Activated CD4-positive, alpha-beta T cell treated with anti-CD3 and anti-CD28 coated beads for 36 hours (primary cell): ENCODE measurements around the gene POLR2I. TPM values are rescaled to one million over a fixed set of nuclear protein-coding genes. Genes with fewer than 3 reads are reported as not detected.
"Not testable (repeated sequence)": the region's sequence is repeated elsewhere in the genome, so short reads cannot be mapped to it uniquely, and the experiment has no call there.

Experiments used
- ATAC-seq: fragments of 200-7000 bp; cut with Tn5 transposase; one replicate; pipeline ENCODE4 v1.10.0; 2021; ENCODE audit warnings: mild to moderate bottlenecking, moderate library complexity
- CTCF ChIA-PET: fragments of 350-600 bp; sonication (Branson Sonifier 250); formaldehyde crosslinking; loops from one replicate; lab custom pipeline; 2021; ENCODE audit warnings: antibody characterized with exemption; lab: Charles Lee
- POLR2A ChIA-PET: fragments of 350-600 bp; sonication (Branson Sonifier 250); formaldehyde crosslinking; loops from one replicate; lab custom pipeline; 2021; ENCODE audit warnings: antibody characterized with exemption, inconsistent platforms; lab: Charles Lee
- DNase-seq: peaks from one replicate; pipeline ENCODE4 v3.0.0-alpha.2; 2020
- H3K27ac Mint-ChIP-seq: one replicate; pipeline ENCODE4 v1.8.0; 2021; ENCODE audit warnings: mixed read lengths
- H3K27me3 Mint-ChIP-seq: one replicate; pipeline ENCODE4 v1.8.0; 2021; ENCODE audit warnings: mixed read lengths
- H3K36me3 Mint-ChIP-seq: one replicate; pipeline ENCODE4 v1.8.0; 2021; ENCODE audit warnings: low read depth, mixed read lengths
- H3K4me1 Mint-ChIP-seq: one replicate; pipeline ENCODE4 v1.8.0; 2021; ENCODE audit warnings: mixed read lengths
- H3K4me3 Mint-ChIP-seq: one replicate; pipeline ENCODE4 v1.8.0; 2021; ENCODE audit warnings: mild to moderate bottlenecking, moderate library complexity, mixed read lengths
- H3K9me3 Mint-ChIP-seq: one replicate; pipeline ENCODE4 v1.8.0; 2021; ENCODE audit warnings: low read depth, mixed read lengths
- intact Hi-C, 2 experiments: fragments of 100-400 bp; cut with DNase I in 1 of 2; cut with micrococcal nuclease in 1 of 2; formaldehyde crosslinking; loops; one replicate each; pipeline versions ENCODE4 v1.14.2 to v1.15.1; 2022 to 2024; cut with DNase I, micrococcal nuclease
- total RNA-seq, 2 experiments: library from RNA; stranded (reverse); gene quantifications; one replicate each; pipeline ENCODE4 v1.2.3, GENCODE V29; 2021

Gene POLR2I
- total RNA-seq, 2 experiments from 2014 or later: 89.6 to 97.3 TPM

DNA sequence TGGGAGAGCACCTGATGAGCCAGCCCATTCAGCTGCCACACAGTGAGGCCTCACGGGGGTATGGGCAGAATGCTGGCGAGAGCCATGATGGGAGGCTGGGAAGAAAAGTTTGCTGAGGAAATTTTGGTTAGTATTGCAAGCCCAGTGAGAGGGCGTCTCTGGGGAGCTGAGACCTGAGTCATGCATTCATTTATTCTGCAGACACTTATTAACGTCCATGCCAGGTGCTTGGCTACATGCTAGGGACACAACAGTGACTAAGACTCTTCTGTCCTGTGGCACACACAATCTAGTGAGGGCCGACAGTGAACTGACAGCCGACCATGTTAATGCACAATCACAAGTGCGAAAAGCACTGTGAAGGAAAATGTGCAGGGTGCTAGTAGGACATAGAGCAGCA lies 32.8 kb downstream of the POLR2I start:
- Mint-ChIP-seq H3K27ac (no peak overlapping the region), H3K36me3 (peaks cover 37% of the 10 kb centered on the region), H3K9me3 (no peaks in the 10 kb centered on the region), H3K4me1 (no peaks in the 10 kb centered on the region), H3K27me3 (no peaks in the 10 kb centered on the region), H3K4me3 (no peak overlapping the region)
- ATAC-seq: no peak
- CTCF ChIA-PET: interaction anchor here (1.0 to 1.2 kb wide), 2 partner anchors 23 to 27 kb away, joined by 3 to 5 read pairs; partner anchors contain the start of gene WDR62
- intact Hi-C loops: no loop called here
- POLR2A ChIA-PET: no interaction called here
- DNase-seq: no peak

GRCh38 chr19:36081385-36081784 lies 33.3 kb downstream of the POLR2I start:
- ChIA-PET CTCF (interaction anchor here (1.0 kb wide), 1 partner anchor 26 kb away, joined by 3 read pairs; the partner anchor contains the start of gene WDR62), POLR2A (no interaction called here)
- no peaks in the 10 kb centered on the region for H3K9me3 Mint-ChIP-seq
- H3K4me1 Mint-ChIP-seq: no peaks in the 10 kb centered on the region
- intact Hi-C loops: no loop called here
- no peak for DNase-seq
- no peaks in the 10 kb centered on the region for H3K27me3 Mint-ChIP-seq
- H3K4me3 Mint-ChIP-seq: no peak overlapping the region
- no peak for ATAC-seq
- H3K27ac Mint-ChIP-seq: no peak overlapping the region
- peaks cover 35% of the 10 kb centered on the region for H3K36me3 Mint-ChIP-seq

GRCh38 chr19:36079389-36079945 lies 35.2 kb downstream of the POLR2I start:
- DNase-seq (no peak), ATAC-seq (no peak)
- Mint-ChIP-seq H3K36me3 (peaks cover 31% of the 10 kb centered on the region), H3K27me3 (no peaks in the 10 kb centered on the region), H3K4me1 (no peaks in the 10 kb centered on the region), H3K4me3 (no peak overlapping the region), H3K9me3 (no peaks in the 10 kb centered on the region), H3K27ac (no peak overlapping the region)
- ChIA-PET POLR2A (no interaction called here), CTCF (interaction anchor here (0.7 kb wide), 1 partner anchor 51 kb away, joined by 4 read pairs; no protein-coding TSS in a partner anchor)
- intact Hi-C loops: no loop called here

DNA sequence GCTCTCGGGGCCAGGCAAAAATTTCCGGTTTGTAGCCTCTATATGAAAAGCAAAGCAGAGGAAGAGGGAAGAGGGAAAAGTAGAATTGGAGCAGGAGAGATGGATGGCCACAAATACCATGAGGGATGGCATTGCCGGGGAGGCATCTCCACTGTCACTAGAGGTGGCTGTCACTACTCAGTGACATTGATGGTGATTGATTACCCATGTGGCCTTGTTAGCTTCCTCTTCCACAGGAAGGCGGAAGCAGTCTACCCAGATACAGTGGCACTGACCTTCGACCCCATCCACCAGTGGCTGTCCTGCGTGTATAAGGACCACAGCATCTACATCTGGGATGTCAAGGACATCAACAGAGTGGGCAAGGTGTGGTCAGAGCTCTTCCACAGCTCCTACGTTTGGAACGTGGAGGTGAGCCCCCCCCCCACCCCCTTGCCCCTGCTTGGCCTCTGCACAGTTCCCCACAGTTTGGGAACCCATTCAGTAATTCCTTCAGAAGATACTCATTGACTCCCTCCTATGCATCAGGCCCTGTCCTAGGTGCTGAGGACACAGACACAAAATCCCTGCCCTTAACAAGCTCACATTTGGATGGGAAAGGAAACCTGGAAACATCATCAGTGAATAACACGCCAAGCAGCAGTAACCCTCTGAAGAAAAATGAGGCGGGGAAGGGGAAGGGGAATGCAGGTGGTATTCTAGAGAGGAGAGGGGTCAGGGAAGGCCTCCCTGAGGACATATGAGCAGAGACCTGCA lies 41.4 kb downstream of the POLR2I start:
- ATAC-seq: no peak
- H3K27me3 Mint-ChIP-seq: no peaks in the 10 kb centered on the region
- intact Hi-C loops: no loop called here
- H3K36me3 Mint-ChIP-seq: peaks cover 37% of the 10 kb centered on the region
- no peak overlapping the region for H3K27ac Mint-ChIP-seq
- H3K4me3 Mint-ChIP-seq: no peak overlapping the region
- ChIA-PET CTCF (no interaction called here), POLR2A (no interaction called here)
- no peaks in the 10 kb centered on the region for H3K4me1 Mint-ChIP-seq
- no peaks in the 10 kb centered on the region for H3K9me3 Mint-ChIP-seq
- DNase-seq: no peak

GRCh38 chr19:36072081-36072480 lies 42.6 kb downstream of the POLR2I start:
- ChIA-PET POLR2A (no interaction called here), CTCF (no interaction called here)
- Mint-ChIP-seq H3K27ac (no peak overlapping the region), H3K9me3 (no peaks in the 10 kb centered on the region), H3K4me3 (no peak overlapping the region), H3K36me3 (peaks cover 44% of the 10 kb centered on the region), H3K4me1 (no peaks in the 10 kb centered on the region), H3K27me3 (no peaks in the 10 kb centered on the region)
- ATAC-seq: no peak
- intact Hi-C loops: no loop called here
- DNase-seq: no peak

GRCh38 chr19:36068810-36069499 lies 45.7 kb downstream of the POLR2I start:
- POLR2A ChIA-PET, intact Hi-C loops, ATAC-seq, H3K27ac Mint-ChIP-seq, DNase-seq, H3K4me3 Mint-ChIP-seq, H3K27me3 Mint-ChIP-seq, H3K9me3 Mint-ChIP-seq, H3K4me1 Mint-ChIP-seq, CTCF ChIA-PET: not testable (repeated sequence)
- H3K36me3 Mint-ChIP-seq: peaks cover 39% of the 10 kb centered on the region

DNA sequence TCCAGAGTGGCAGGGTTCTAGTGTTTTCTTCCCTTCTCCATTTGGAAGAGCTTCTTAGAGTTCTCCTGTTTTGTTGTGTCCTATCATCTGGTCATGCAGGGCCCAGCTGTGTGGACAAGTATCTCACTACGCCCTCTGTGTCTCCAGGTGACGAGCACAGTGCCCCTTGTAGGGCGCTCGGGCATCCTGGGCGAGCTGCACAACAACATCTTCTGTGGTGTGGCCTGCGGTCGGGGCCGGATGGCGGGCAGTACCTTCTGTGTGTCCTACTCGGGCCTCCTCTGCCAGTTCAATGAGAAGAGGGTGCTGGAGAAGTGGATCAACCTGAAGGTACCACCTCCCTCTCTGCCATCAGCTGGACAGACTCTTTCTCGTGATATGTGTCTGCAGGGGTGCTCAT lies 47.0 kb downstream of the POLR2I start:
- no peak for ATAC-seq
- Mint-ChIP-seq H3K4me1 (no peaks in the 10 kb centered on the region), H3K9me3 (no peaks in the 10 kb centered on the region), H3K27me3 (no peaks in the 10 kb centered on the region), H3K27ac (no peak overlapping the region), H3K36me3 (peaks cover 33% of the 10 kb centered on the region), H3K4me3 (no peak overlapping the region)
- ChIA-PET CTCF (no interaction called here), POLR2A (no interaction called here)
- intact Hi-C loops: no loop called here
- no peak for DNase-seq

GRCh38 chr19:36064826-36065225 lies 49.8 kb downstream of the POLR2I start:
- Mint-ChIP-seq H3K27ac (no peak overlapping the region), H3K9me3 (no peaks in the 10 kb centered on the region), H3K36me3 (peaks cover 28% of the 10 kb centered on the region), H3K4me3 (no peak overlapping the region), H3K27me3 (no peaks in the 10 kb centered on the region), H3K4me1 (no peaks in the 10 kb centered on the region)
- CTCF ChIA-PET: no interaction called here
- intact Hi-C loops: loop anchor here in 1 of 2 experiments (5.0 kb wide), 1 partner anchor 107 kb away; no protein-coding TSS in a partner anchor
- POLR2A ChIA-PET: no interaction called here
- DNase-seq (no peak), ATAC-seq (no peak)

Other genes with a start within 250 kb of the POLR2I start
- 1 to 10 TPM; 2.3 to 3.0 TPM for gene APLP1, start 246.3 kb downstream of the POLR2I start, total RNA-seq
- gene NFKBID, start 214.3 kb downstream of the POLR2I start, total RNA-seq: 10 to 100 TPM; 60.1 TPM
- 10 to 100 TPM; 27.0 to 32.7 TPM for gene HCST, start 212.3 kb downstream of the POLR2I start, total RNA-seq
- not detected for gene TYROBP, start 206.6 kb downstream of the POLR2I start, total RNA-seq
- 1 to 10 TPM; 7.8 to 8.3 TPM for gene LRFN3, start 178.5 kb downstream of the POLR2I start, total RNA-seq
- 10 to 100 TPM; 16.0 to 19.2 TPM for gene SDHAF1, start 119.7 kb downstream of the POLR2I start, total RNA-seq
- gene SYNE4, start 106.1 kb downstream of the POLR2I start, total RNA-seq: 1 to 10 TPM; 1.6 to 1.7 TPM
- 10 to 100 TPM; 40.6 to 42.2 TPM for gene ALKBH6, start 100.7 kb downstream of the POLR2I start, total RNA-seq
- under 1 TPM; 0.16 to 0.42 TPM for gene CLIP3, start 82.0 kb downstream of the POLR2I start, total RNA-seq
- gene THAP8, start 60.6 kb downstream of the POLR2I start, total RNA-seq: 1 to 10 TPM; 3.1 to 3.4 TPM
- gene WDR62, start 60.0 kb downstream of the POLR2I start, total RNA-seq: 10 to 100 TPM; 13.6 to 14.3 TPM
- not detected for gene OVOL3, start 3.7 kb downstream of the POLR2I start, total RNA-seq
- 100 to 1,000 TPM; 111 to 117 TPM for gene TBCB, start 593 bp upstream of the POLR2I start, total RNA-seq
- 100 to 1,000 TPM; 345 to 452 TPM for gene CAPNS1, start 25.2 kb upstream of the POLR2I start, total RNA-seq
- not detected for gene COX7A1, start 37.6 kb upstream of the POLR2I start, total RNA-seq
- 1 to 10 TPM; 2.8 to 2.9 TPM for gene ZNF565, start 99.8 kb upstream of the POLR2I start, total RNA-seq
- 100 to 1,000 TPM; 105 to 111 TPM for gene ZNF146, start 100.2 kb upstream of the POLR2I start, total RNA-seq